GM19468 (cell line): ENCODE results near the gene LCT.
A peak's percentile ranks its signal among the peaks of the same experiment; 100 is the strongest.
"Not testable (repeated sequence)": the region's sequence is repeated elsewhere in the genome, so short reads cannot be mapped to it uniquely, and the experiment has no call there.

Source experiments
- ATAC-seq: cut with Tn5 transposase; IDR thresholded peaks from one replicate; pipeline ENCODE4 v1.9.1; 2021; ENCODE audit warnings: mild to moderate bottlenecking, moderate library complexity, moderate number of reproducible peaks; ENCODE audit not compliant: unreplicated experiment; ENCODE audit errors: extremely low read depth

Gene LCT

GRCh38 chr2:135836596-135837270 lies at the start of gene LCT:
LCT (minus strand) TSS chr2:135837184; CDS start chr2:135837169, 15 bp downstream.
- no peak for ATAC-seq

- ATAC-seq: no peak
Observed at GRCh38 chr2:135885709-135886108, 48.7 kb upstream of the LCT start.

GRCh38 chr2:135882415-135882814 lies 45.4 kb upstream of the LCT start:
- ATAC-seq: no peak

DNA sequence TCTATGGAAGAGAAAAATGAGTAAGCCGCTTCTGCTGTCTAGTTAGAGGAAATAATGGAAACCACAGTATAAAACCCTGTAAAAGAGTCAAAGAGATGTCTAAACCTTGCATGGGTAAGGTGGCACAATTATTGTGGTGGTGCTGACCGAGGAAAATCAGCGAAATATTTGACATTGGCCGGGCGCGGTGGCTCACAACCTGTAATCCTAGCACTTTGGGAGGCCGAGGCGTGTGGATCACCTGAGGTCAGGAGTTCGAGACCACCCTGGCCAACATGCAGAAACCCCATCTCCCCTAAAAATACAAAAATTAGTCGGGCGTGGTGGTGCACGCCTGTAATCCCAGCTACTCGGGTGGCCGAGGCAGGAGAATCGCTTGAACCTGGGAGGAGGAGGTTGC lies 39.8 kb upstream of the LCT start:
- not testable (repeated sequence) for ATAC-seq

DNA sequence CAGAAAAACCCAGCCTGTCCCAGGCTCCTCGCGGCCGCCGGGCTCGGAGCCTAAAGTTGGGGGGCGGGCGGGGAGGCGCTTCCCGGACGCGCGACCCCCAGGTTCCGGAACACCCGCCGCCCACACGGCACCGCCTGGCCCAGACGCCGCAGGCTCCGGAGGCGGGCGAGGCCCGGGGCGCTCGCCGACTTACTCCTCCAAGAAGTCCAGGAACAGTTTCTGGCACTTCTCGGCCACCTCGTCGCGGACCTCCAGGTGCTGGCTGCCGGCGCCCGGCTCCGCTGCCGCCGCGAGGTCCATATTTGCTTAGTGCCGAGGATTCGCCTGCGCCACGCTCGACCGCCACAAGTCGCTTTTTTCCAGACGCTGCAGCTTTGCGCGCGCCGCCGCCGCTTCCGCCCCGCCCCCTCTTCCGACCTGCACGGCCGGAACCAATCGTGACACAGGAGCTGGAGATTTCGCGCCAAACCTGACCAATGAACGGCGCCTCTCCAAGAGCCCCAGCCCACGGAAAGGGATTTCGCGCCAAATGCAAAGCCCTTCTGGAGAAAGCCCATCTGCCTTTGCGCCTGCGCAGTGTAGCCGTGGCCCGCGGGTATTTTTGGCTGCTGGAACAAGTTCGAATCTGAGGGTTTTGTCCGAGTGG lies 39.2 kb upstream of the LCT start, which contains the start of gene MCM6:
TSS of gene MCM6 (minus strand) at position 378 of the 646 bp plus-strand sequence. CDS start at position 300, 78 bp downstream.
- peak; percentile 90 for ATAC-seq

- ATAC-seq: peak; percentile 31
Observed at GRCh38 chr2:135875491-135876065, 38.6 kb upstream of the LCT start.

GRCh38 chr2:135874777-135875365 lies 37.9 kb upstream of the LCT start:
- ATAC-seq: no peak

- no peak for ATAC-seq
Observed at GRCh38 chr2:135870571-135870970, 33.6 kb upstream of the LCT start.

- no peak for ATAC-seq
Observed at GRCh38 chr2:135863233-135863632, 26.2 kb upstream of the LCT start.

GRCh38 chr2:135862718-135863117 lies 25.7 kb upstream of the LCT start:
- ATAC-seq: no peak

DNA sequence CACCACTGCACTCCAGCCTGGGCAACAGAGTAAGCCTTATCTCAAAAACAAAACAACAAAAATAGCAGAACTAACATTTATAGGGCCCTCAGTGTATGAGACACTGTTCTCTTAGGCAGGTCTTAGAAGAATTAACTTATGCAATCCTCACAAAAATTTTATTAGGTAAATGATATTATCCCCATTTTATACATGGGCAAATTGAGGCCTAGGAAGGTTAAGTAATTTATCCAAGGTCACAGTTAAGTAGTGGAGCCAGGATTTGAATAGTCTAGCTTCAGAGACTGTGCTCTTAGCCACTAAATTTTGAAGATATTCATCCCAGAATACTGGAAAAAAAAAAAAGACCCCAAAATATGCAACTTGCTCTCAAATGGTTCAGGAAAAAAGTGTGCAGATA lies 16.4 kb upstream of the LCT start:
- ATAC-seq: no peak

GRCh38 chr2:135851858-135852257 lies 14.9 kb upstream of the LCT start:
- no peak for ATAC-seq

GRCh38 chr2:135850892-135851668 lies 14.1 kb upstream of the LCT start:
- no peak for ATAC-seq

GRCh38 chr2:135849087-135849486 lies 12.1 kb upstream of the LCT start:
- no peak for ATAC-seq

GRCh38 chr2:135845997-135846396 lies 9.0 kb upstream of the LCT start:
- ATAC-seq: no peak

DNA sequence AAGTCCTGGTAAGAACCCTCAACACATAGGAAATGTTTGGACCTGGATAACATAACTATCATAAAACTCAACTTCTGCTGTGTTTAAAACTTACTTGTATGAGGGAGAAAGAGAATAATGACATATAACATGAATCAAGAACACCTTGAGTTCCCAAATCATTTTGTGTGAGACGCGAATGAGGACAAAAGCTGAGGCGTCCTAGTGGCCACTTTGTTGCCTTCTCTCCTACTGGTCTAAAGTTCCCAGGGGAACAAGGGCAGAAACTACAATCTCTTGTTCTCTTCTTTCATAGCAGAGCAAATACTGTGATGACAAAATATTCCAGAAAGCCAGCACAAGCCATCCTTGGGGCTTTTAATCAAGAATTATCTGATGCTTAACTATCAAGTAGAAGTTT lies 8.3 kb upstream of the LCT start:
- no peak for ATAC-seq

DNA sequence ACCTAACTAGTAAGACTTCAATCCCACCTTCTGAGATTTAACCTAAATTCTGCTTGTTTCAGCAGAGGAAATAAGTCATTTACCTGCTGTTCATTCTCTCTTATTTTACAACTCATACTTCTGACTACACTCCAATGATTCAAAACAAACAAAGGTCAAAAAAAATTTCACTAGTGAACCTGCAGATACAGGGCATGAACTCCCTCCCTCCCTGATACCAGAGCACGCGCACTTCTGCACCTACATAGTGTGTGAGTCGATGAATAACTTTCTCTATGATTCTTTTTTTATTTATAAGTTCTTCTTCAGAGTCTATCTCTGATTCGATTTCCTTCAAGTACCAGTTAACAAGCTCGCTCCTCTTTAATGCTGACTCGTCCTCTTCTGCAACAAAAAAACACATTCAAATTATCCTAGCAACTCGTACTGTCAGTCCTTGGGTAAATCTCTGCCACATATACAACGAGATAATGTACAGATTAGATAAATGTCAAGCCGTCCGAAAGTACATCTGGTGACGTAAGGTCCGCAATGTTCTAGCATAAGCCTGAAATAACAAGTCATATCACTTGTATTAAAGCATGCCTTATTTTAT lies 7.4 kb upstream of the LCT start:
- no peak for ATAC-seq

DNA sequence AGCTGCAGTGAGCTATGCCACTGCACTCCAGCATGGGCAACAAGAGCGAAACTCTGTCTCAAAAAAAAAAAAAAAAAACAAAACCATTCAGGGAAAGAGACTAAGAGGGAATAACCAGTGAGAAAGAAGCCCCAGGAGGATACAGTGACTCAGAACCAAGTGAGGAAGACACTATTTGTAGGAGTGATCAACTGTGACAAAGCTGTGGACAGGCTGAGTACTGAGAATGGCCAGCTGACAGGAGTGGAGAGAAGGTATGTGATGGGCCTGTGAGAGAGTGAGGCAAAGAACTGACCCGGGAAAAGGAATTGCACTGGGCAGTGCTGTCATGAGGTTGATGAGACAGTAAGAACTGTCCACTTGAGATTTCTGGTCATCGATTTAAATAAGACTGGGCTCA lies 6.7 kb upstream of the LCT start:
- no peak for ATAC-seq

GRCh38 chr2:135840601-135841000 lies 3.6 kb upstream of the LCT start:
- no peak for ATAC-seq

DNA sequence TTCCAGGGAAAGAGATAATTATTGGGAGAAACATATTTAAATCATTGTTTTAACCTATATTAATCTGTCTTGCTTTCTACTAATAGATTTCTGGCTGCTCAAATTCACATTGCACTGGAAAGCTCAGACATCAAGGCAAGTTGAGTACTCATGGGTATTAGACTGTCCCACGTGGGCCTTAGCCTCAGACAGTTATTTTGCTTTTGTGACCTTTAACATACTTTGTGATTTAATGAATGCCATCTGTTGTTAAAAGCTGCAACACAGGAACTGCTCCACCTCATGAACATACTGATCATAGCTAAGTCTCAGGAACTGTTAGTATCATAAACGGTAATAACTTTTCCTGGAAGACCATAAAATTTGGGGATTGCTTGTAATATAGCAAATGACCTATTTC lies 2.7 kb upstream of the LCT start:
- no peak for ATAC-seq
